K562 (cell line): Measurements from ENCODE around the gene PDE8B. TPM values are rescaled to one million over a fixed set of nuclear protein-coding genes. Genes with fewer than 3 reads are reported as not detected.

Source experiments
- ATAC-seq: fragments of 200-7000 bp; cut with Tn5 transposase; 3 replicates; pipeline ENCODE4 v1.9.1; 2020; ENCODE audit warnings: moderate library complexity
- BruUV-seq: library from RNA; stranded (reverse); fragments of 400-500 nt; replicated peaks from 2 replicates; lab custom pipeline; 2021; lab: Mats Ljungman, UMichigan
- CTCF ChIA-PET: fragments of 300-600 bp; formaldehyde crosslinking; extraction: SDS; loops from one replicate; lab custom pipeline; 2021; ENCODE audit warnings: low intra/inter-chr PET ratio; lab: Yijun Ruan, JAX
- POLR2A ChIA-PET: fragments of 300-600, 350-650 bp; sonication (Branson Sonifier 250); formaldehyde crosslinking; extraction: SDS; loops from one replicate; lab custom pipeline; 2021; ENCODE audit warnings: antibody characterized with exemption, inconsistent platforms; lab: Yijun Ruan, JAX
- DNase-seq, 4 experiments: peaks; one replicate each; pipeline versions ENCODE4 v3.0.0 to v3.0.0-alpha.2; 2011 to 2018; ENCODE audit warnings: low spot score in 3 of 4, mixed read lengths in 3 of 4; ENCODE audit errors: extremely low read depth in 1 of 4
- FAIRE-seq: peaks from 2 replicates; lab custom pipeline; 2011; peaks lifted over from hg19 to GRCh38; lab: Jason Lieb, UNC
- H2AFZ ChIP-seq: 2 replicates; pipeline ENCODE4 v1.6.0; 2011; ENCODE audit warnings: low read depth, low read length, control low read depth, inconsistent platforms
- H3K27ac ChIP-seq: fragments of 200-600 bp; 3 replicates; pipeline ENCODE4 v1.8.0; 2011; ENCODE audit warnings: low read depth, mild to moderate bottlenecking, control low read depth, inconsistent platforms, low read length, moderate library complexity, mixed read lengths; ENCODE audit errors: extremely low read depth
- H3K27me3 ChIP-seq, 2 experiments: fragments of 300-600 bp in 1 of 2; 2 replicates in 1 of 2; 3 replicates in 1 of 2; pipeline versions ENCODE4 v1.6.0 to v1.8.0; 2011; ENCODE audit warnings: inconsistent platforms in 2 of 2, low read length in 2 of 2, mild to moderate bottlenecking in 1 of 2, mixed read lengths in 1 of 2, moderate library complexity in 1 of 2; ENCODE audit not compliant: control insufficient read depth in 2 of 2, insufficient read depth in 2 of 2
- H3K36me3 ChIP-seq: fragments of 300-600 bp; 3 replicates; pipeline ENCODE4 v1.8.0; 2011; ENCODE audit warnings: mild to moderate bottlenecking, low read length, inconsistent platforms; ENCODE audit not compliant: control insufficient read depth, insufficient read depth
- H3K4me1 ChIP-seq, 2 experiments: fragments of 200-600 bp in 1 of 2; replicated peaks in 1 of 2; 2 replicates in 1 of 2; 3 replicates in 1 of 2; pipeline versions ENCODE4 v1.5.1 to v1.8.0; 2011; ENCODE audit warnings: inconsistent platforms in 2 of 2, low read length in 2 of 2, mild to moderate bottlenecking in 1 of 2, mixed read lengths in 1 of 2, moderate library complexity in 1 of 2; ENCODE audit not compliant: control insufficient read depth in 2 of 2, insufficient read depth in 2 of 2
- H3K4me2 ChIP-seq: 2 replicates; pipeline ENCODE4 v1.6.1; 2011; ENCODE audit warnings: low read length, control low read depth, inconsistent platforms, mixed read lengths; ENCODE audit not compliant: insufficient read depth
- H3K4me3 ChIP-seq: fragments of 200-600 bp; sonication (generic), shearing (Covaris generic); 2 replicates; pipeline ENCODE4 v1.5.1; 2016; ENCODE audit warnings: control low read depth, inconsistent platforms
- H3K79me2 ChIP-seq: fragments of 200-600 bp; 3 replicates; pipeline ENCODE4 v1.8.0; 2011; ENCODE audit warnings: low read length, inconsistent platforms; ENCODE audit not compliant: control insufficient read depth, insufficient read depth
- H3K9ac ChIP-seq, 2 experiments: 2 replicates each; pipeline versions ENCODE4 v1.6.0 to v1.6.1; 2011; ENCODE audit warnings: low read depth in 2 of 2, low read length in 2 of 2, control low read depth in 1 of 2, inconsistent platforms in 1 of 2, mild to moderate bottlenecking in 1 of 2, mixed read lengths in 1 of 2; ENCODE audit not compliant: insufficient read depth in 1 of 2
- H3K9me1 ChIP-seq: one replicate; pipeline ENCODE4 v1.6.0; 2011; ENCODE audit warnings: inconsistent platforms, mild to moderate bottlenecking, low read length, moderate library complexity; ENCODE audit not compliant: control insufficient read depth, insufficient read depth
- H3K9me3 ChIP-seq: replicated peaks from 2 replicates; pipeline ENCODE4 v1.5.1; 2011; ENCODE audit warnings: low read depth, low read length, inconsistent platforms; ENCODE audit not compliant: control insufficient read depth, insufficient read depth
- H4K20me1 ChIP-seq: replicated peaks from 2 replicates; pipeline ENCODE4 v1.6.1; 2011; ENCODE audit warnings: low read length, inconsistent platforms, mixed read lengths; ENCODE audit not compliant: control insufficient read depth, insufficient read depth
- ILK ChIP-seq: fragments of 450-650 bp; IDR thresholded peaks from 2 replicates; pipeline ENCODE4 v1.6.1; 2016; ENCODE audit warnings: missing genetic modification characterization, low read depth, mild to moderate bottlenecking, missing compliant biosample characterization, moderate library complexity, borderline replicate concordance
- MEIS2 ChIP-seq: fragments of 450-650 bp; IDR thresholded peaks from 2 replicates; pipeline ENCODE4 v1.6.1; 2014; ENCODE audit warnings: mild to moderate bottlenecking; ENCODE audit not compliant: partially characterized antibody
- NFIC ChIP-seq: fragments of 450-650 bp; IDR thresholded peaks from 2 replicates; pipeline ENCODE4 v1.6.1; 2017; ENCODE audit warnings: mild to moderate bottlenecking, inconsistent platforms
- NFIX ChIP-seq: fragments of 250-450 bp; sonication (Bioruptor Pico); IDR thresholded peaks from 2 replicates; pipeline ENCODE4 v1.4.0; 2020; ENCODE audit warnings: low read depth, mild to moderate bottlenecking, moderate library complexity
- PKNOX1 ChIP-seq: fragments of 450-650 bp; IDR thresholded peaks from 2 replicates; pipeline ENCODE4 v1.6.1; 2016
- PRMT5 ChIP-seq: sonication (generic); formaldehyde crosslinking; IDR thresholded peaks from 2 replicates; pipeline ENCODE4 v1.5.0; 2020; ENCODE audit warnings: missing genetic modification reagents
- SMAD1 ChIP-seq: fragments of 150-350 bp; IDR thresholded peaks from 2 replicates; pipeline ENCODE4 v1.6.1; 2014; ENCODE audit warnings: low read length, low read depth; ENCODE audit not compliant: partially characterized antibody
- WGBS: fragments of 100-300 bp; shearing (Covaris generic); methylation state at CpG from one replicate; pipeline ENCODE4 v1.1.6; 2016; ENCODE audit warnings: low coverage, mixed read lengths; ENCODE audit not compliant: insufficient coverage; ENCODE audit errors: missing lambda C conversion rate; 5-methylcytosine and 5-hydroxymethylcytosine counted together
- in situ Hi-C: fragments of 300-500 bp; cut with MboI; formaldehyde crosslinking; loops from 4 replicates; pipeline ENCODE4 v1.15.0; 2018; ENCODE audit warnings: inconsistent platforms, mixed read lengths
- intact Hi-C: fragments of 100-400 bp; cut with micrococcal nuclease; formaldehyde crosslinking; loops from 2 replicates; pipeline ENCODE4 v1.14.2; 2022
- polyA plus RNA-seq, 8 experiments: library from polyadenylated mRNA; depleted of rRNA in 4 of 8; stranded (reverse) in 5 of 8; unstranded in 3 of 8; fragments of >200 nt; fragmentation: Nextera tagmentation in 2 of 8; fragmentation: Illumina TruSeq in 1 of 8; extraction: Ambion mirVana in 2 of 8; extraction: Trizol in 1 of 8; gene quantifications; 2 replicates each; pipeline versions ENCODE4 v1.2.1 to v1.2.3, GENCODE V29; 2011 to 2014; ENCODE audit warnings: inconsistent platforms in 1 of 8, missing spikeins in 1 of 8
- total RNA-seq, 7 experiments: library from RNA; depleted of rRNA in 6 of 7; stranded (reverse); fragments of >200 nt in 6 of 7; fragmentation: Illumina TruSeq in 2 of 7; extraction: Trizol in 2 of 7; gene quantifications; 2 replicates each; pipeline versions ENCODE4 v1.2.1 to v1.2.3, GENCODE V29; 2011 to 2021; ENCODE audit warnings: low replicate concordance in 1 of 7

PDE8B gene
- total and polyA plus RNA-seq, 9 of the 15 experiments (the other 6 are each of a cell fraction or from before 2014, with no cell fraction given) = 0.15 to 0.28 TPM; not detected in 7

- Histone ChIP-seq H3K9me1 (no peaks in the 10 kb centered on the region), H3K27ac (no peak overlapping the region), H3K79me2 (no peaks in the 10 kb centered on the region), H3K4me3 (no peak overlapping the region), H2AFZ (no peak overlapping the region), H3K36me3 (no peaks in the 10 kb centered on the region), H3K4me2 (no peak overlapping the region), H3K27me3 (peaks cover 2 to 29% of the 10 kb centered on the region in 2 experiments; a peak in 3 of 5 replicates), H3K9me3 (no peaks in the 10 kb centered on the region), H4K20me1 (no peaks in the 10 kb centered on the region), H3K4me1 (peaks cover 4 to 5% of the 10 kb centered on the region in 2 experiments; a peak in 2 of 5 replicates), H3K9ac (no peak overlapping the region)
- POLR2A ChIA-PET = interaction anchor here (1.8 kb wide), 1 partner anchor 12 kb away, joined by 3 read pairs; no protein-coding TSS in a partner anchor
- CTCF ChIA-PET = no interaction called here
- TF ChIP-seq NFIC (peak; percentile 99), ILK (tag) (no peak), PKNOX1 (peak; percentile 46; the same call in 1 of the 2 replicates), NFIX (CRISPR knock-in tag) (peak; percentile 98), SMAD1 (peak; percentile 92), PRMT5 (CRISPR knock-in tag) (no peak), MEIS2 (peak; percentile 26)
- intact Hi-C loops (no loop called here), in situ Hi-C loops (no loop called here)
- BruUV-seq = no TSS peak
- DNase-seq = peak; percentile 32 to 56 (median 41)
- FAIRE-seq = no peak
- WGBS = 0% methylated on average over 3 of the region's 3 CpGs
- ATAC-seq = peak; percentile 53; the same call in 1 of the 3 replicates
These were observed 41.6 kb upstream of the PDE8B start for GRCh38 chr5:77168879-77169244.
